ENCODE data around the gene RNF13.
A peak's percentile ranks its signal among the peaks of the same experiment; 100 is the strongest.

Gene RNF13

DNA sequence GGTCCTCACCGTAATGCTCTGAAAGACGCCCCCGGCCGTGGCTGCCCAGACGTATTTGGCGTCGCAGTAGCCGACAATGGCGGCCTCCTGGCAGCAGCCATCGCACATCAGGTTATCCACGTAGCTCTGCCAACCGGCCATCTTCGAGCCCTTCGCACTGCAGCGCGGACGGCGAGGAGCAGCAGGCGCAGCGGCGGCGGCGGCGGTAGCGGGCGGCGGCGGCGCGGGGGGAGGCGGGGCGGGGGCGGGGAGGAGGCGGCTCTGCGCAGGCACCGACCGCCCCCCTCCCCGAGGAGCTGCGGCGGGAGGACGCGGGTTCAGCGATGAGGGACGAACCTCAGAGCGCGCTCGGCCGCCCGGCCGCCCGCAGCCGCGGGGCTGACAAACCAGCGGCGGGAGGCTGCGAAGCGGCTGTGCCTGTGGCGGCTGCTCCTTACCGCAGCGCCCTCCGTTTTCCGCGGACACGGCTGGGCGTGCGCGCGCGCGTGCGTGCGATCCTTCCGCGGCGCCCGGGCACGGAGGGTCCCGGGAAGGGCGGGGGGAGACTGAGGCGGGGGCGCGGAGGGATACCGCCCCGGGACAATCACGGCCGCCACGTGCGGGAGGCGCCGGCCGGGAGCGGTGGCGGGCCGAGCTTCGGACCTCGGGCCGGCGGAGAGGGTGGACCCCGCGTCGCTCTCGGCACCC, 157.8 kb downstream of the RNF13 start, which contains the start of gene PFN2:
TSS of gene PFN2 (minus strand) at position 180 of the 687 bp plus-strand sequence. CDS start at position 141, 39 bp downstream.
- TF ChIP-seq CREB1 (IDR thresholded peaks at IDR 0.05; ENCODE audit: low read depth) (no peak), USF1 (IDR thresholded peaks at IDR 0.05) (peak; percentile 31; the same call in 1 of the 2 replicates), FOXM1 (IDR thresholded peaks at IDR 0.05; ENCODE audit: borderline replicate concordance, low read depth) (no peak), REST (IDR thresholded peaks at IDR 0.05; ENCODE audit: low read depth) (no peak), EP300 (IDR thresholded peaks at IDR 0.05; ENCODE audit: borderline replicate concordance) (no peak), YY1 (IDR thresholded peaks at IDR 0.05; ENCODE audit: low read depth) (peak; percentile 90), TEAD4 (IDR thresholded peaks at IDR 0.05) (no peak), TCF12 (IDR thresholded peaks at IDR 0.05; ENCODE audit: low read depth) (no peak), NFIC (IDR thresholded peaks at IDR 0.05) (no peak), TAF1 (IDR thresholded peaks at IDR 0.05; ENCODE audit: low read depth) (peak; percentile 57; the same call in 1 of the 2 replicates), RAD21 (IDR thresholded peaks at IDR 0.05; ENCODE audit: low read depth) (no peak), EGR1 (IDR thresholded peaks at IDR 0.05) (no peak; the same call in 1 of the 2 replicates), ZBTB7A (IDR thresholded peaks at IDR 0.05; ENCODE audit: low read depth) (peak; percentile 88), CEBPB (IDR thresholded peaks at IDR 0.05) (no peak)
- TF ChIP-seq, protein P1, sequence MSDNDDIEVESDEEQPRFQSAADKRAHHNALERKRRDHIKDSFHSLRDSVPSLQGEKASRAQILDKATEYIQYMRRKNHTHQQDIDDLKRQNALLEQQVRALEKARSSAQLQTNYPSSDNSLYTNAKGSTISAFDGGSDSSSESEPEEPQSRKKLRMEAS (IDR thresholded peaks at IDR 0.05), result peak; percentile 89

DNA sequence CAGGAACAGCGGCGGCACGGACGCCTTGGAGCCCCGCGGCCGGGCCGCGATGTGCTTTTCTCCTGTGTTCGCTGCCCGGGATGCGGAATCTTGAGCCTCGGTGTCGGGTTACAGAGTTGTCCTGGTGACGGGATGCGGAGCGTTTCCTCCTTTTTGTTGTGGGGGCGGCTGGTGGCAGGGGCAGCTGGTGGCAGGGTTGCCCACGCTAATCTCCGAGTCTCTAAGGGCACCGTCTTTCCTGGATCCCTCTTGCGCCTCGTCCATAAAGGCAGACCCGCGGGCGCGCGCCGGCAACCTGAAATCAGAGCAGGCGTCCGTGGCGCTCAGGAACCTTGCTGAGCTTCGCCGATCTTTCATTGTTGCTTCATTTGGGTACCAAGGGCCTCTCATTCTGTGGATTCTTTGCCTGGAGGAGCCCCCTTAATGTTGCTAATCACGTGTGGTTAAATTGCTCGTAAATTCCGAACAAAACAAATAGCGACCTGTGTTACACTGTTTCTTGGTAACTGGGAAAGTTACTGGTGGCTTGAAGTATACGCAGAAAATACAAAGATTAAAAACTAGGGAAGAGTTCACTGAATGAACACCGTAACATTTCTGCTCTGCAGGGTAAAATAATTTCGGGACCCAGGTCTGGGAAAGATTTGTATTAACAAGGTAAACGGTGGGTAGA, 158.5 kb downstream of the RNF13 start:
- TF ChIP-seq TCF12 (IDR thresholded peaks at IDR 0.05; ENCODE audit: low read depth) (no peak), ZBTB7A (IDR thresholded peaks at IDR 0.05; ENCODE audit: low read depth) (no peak), TAF1 (IDR thresholded peaks at IDR 0.05; ENCODE audit: low read depth) (0 out of 2 replicates have a peak, but pooled peaks have one; percentile 8), EGR1 (IDR thresholded peaks at IDR 0.05) (peak; percentile 67)

DNA sequence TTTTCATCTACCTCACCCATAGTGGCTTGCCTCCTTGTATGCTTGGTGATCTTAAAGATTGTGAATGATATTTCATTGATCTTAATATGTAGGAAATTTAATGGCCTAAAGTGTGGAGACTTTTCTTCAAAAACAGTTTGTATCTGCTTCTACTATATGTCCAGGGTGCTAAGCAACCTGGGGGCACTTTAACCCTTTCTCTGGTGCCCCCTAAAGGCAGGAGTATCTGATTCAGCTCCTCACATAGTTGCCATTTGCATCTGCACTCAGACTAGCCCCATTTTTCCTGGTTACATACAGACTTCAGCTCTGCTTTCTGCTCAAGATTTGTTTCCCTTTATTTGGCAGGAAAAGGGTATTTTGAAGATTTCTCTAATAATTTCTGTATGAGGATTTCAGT, 162.9 kb downstream of the RNF13 start:
- TF ChIP-seq ZBTB7A (IDR thresholded peaks at IDR 0.05; ENCODE audit: low read depth), result no peak
- no peak for TF ChIP-seq TAF1 (IDR thresholded peaks at IDR 0.05; ENCODE audit: low read depth)
- no peak for TF ChIP-seq CREB1 (IDR thresholded peaks at IDR 0.05; ENCODE audit: low read depth)
- no peak for TF ChIP-seq REST (IDR thresholded peaks at IDR 0.05; ENCODE audit: low read depth)
- TF ChIP-seq RAD21 (IDR thresholded peaks at IDR 0.05; ENCODE audit: low read depth), result no peak
- TF ChIP-seq EGR1 (IDR thresholded peaks at IDR 0.05), result no peak
- no peak for TF ChIP-seq TCF12 (IDR thresholded peaks at IDR 0.05; ENCODE audit: low read depth)
- no peak for TF ChIP-seq YY1 (IDR thresholded peaks at IDR 0.05; ENCODE audit: low read depth)
- TF ChIP-seq TEAD4 (IDR thresholded peaks at IDR 0.05), result no peak
- TF ChIP-seq, protein P1 (IDR thresholded peaks at IDR 0.05), result no peak
- TF ChIP-seq FOXM1 (IDR thresholded peaks at IDR 0.05; ENCODE audit: borderline replicate concordance, low read depth), result no peak
- TF ChIP-seq USF1 (IDR thresholded peaks at IDR 0.05), result no peak
- no peak for TF ChIP-seq EP300 (IDR thresholded peaks at IDR 0.05; ENCODE audit: borderline replicate concordance)
- TF ChIP-seq NFIC (IDR thresholded peaks at IDR 0.05), result no peak
- no peak for TF ChIP-seq CEBPB (IDR thresholded peaks at IDR 0.05)

DNA sequence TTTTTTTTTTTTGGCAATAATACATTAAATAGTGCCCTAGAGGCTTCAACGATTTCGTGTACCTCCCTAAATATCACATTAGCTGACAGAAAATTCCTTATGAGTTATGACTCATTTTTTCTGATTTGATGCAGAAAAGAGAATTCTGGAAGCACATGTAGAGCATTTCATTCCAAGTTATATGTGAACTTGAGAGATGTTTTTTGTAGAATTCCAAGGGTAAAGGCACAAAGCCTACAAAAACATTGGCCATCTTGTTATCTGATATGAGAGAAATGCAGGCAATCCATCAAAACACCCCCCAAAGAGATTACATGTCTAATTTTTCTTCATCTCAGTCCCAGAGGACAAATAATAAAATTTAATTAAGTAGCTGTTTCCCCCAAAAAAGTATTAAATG, 164.4 kb downstream of the RNF13 start:
- TF ChIP-seq USF1 (IDR thresholded peaks at IDR 0.05) (no peak), TCF12 (IDR thresholded peaks at IDR 0.05; ENCODE audit: low read depth) (no peak), NFIC (IDR thresholded peaks at IDR 0.05) (no peak), ZBTB7A (IDR thresholded peaks at IDR 0.05; ENCODE audit: low read depth) (no peak), TEAD4 (IDR thresholded peaks at IDR 0.05) (no peak), RAD21 (IDR thresholded peaks at IDR 0.05; ENCODE audit: low read depth) (no peak), YY1 (IDR thresholded peaks at IDR 0.05; ENCODE audit: low read depth) (no peak), REST (IDR thresholded peaks at IDR 0.05; ENCODE audit: low read depth) (no peak), CEBPB (IDR thresholded peaks at IDR 0.05) (no peak), TAF1 (IDR thresholded peaks at IDR 0.05; ENCODE audit: low read depth) (no peak), EGR1 (IDR thresholded peaks at IDR 0.05) (no peak), CREB1 (IDR thresholded peaks at IDR 0.05; ENCODE audit: low read depth) (no peak), FOXM1 (IDR thresholded peaks at IDR 0.05; ENCODE audit: borderline replicate concordance, low read depth) (no peak), EP300 (IDR thresholded peaks at IDR 0.05; ENCODE audit: borderline replicate concordance) (no peak)
- TF ChIP-seq, protein P1 (IDR thresholded peaks at IDR 0.05), result no peak
